Pulmonary artery endothelial cell (primary cell): ENCODE data around the gene ZNF592. TPM values are rescaled to one million over a fixed set of nuclear protein-coding genes. Genes with fewer than 3 reads are reported as not detected.
"Not testable (repeated sequence)": the region's sequence is repeated elsewhere in the genome, so short reads cannot be mapped to it uniquely, and the experiment has no call there.

Source experiments
- DNase-seq: peaks from one replicate; pipeline ENCODE4 v3.0.0-alpha.2; 2011; ENCODE audit warnings: low read depth, low spot score
- total RNA-seq: library from RNA; depleted of rRNA; stranded (reverse); fragments of >200 nt; gene quantifications from 2 replicates; pipeline ENCODE4 v1.2.3, GENCODE V29; 2014

ZNF592 gene, protein sequence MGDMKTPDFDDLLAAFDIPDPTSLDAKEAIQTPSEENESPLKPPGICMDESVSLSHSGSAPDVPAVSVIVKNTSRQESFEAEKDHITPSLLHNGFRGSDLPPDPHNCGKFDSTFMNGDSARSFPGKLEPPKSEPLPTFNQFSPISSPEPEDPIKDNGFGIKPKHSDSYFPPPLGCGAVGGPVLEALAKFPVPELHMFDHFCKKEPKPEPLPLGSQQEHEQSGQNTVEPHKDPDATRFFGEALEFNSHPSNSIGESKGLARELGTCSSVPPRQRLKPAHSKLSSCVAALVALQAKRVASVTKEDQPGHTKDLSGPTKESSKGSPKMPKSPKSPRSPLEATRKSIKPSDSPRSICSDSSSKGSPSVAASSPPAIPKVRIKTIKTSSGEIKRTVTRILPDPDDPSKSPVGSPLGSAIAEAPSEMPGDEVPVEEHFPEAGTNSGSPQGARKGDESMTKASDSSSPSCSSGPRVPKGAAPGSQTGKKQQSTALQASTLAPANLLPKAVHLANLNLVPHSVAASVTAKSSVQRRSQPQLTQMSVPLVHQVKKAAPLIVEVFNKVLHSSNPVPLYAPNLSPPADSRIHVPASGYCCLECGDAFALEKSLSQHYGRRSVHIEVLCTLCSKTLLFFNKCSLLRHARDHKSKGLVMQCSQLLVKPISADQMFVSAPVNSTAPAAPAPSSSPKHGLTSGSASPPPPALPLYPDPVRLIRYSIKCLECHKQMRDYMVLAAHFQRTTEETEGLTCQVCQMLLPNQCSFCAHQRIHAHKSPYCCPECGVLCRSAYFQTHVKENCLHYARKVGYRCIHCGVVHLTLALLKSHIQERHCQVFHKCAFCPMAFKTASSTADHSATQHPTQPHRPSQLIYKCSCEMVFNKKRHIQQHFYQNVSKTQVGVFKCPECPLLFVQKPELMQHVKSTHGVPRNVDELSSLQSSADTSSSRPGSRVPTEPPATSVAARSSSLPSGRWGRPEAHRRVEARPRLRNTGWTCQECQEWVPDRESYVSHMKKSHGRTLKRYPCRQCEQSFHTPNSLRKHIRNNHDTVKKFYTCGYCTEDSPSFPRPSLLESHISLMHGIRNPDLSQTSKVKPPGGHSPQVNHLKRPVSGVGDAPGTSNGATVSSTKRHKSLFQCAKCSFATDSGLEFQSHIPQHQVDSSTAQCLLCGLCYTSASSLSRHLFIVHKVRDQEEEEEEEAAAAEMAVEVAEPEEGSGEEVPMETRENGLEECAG (N-terminal part only)
- total RNA-seq = 3.9 and 4.0 TPM in 2 replicates

DNA sequence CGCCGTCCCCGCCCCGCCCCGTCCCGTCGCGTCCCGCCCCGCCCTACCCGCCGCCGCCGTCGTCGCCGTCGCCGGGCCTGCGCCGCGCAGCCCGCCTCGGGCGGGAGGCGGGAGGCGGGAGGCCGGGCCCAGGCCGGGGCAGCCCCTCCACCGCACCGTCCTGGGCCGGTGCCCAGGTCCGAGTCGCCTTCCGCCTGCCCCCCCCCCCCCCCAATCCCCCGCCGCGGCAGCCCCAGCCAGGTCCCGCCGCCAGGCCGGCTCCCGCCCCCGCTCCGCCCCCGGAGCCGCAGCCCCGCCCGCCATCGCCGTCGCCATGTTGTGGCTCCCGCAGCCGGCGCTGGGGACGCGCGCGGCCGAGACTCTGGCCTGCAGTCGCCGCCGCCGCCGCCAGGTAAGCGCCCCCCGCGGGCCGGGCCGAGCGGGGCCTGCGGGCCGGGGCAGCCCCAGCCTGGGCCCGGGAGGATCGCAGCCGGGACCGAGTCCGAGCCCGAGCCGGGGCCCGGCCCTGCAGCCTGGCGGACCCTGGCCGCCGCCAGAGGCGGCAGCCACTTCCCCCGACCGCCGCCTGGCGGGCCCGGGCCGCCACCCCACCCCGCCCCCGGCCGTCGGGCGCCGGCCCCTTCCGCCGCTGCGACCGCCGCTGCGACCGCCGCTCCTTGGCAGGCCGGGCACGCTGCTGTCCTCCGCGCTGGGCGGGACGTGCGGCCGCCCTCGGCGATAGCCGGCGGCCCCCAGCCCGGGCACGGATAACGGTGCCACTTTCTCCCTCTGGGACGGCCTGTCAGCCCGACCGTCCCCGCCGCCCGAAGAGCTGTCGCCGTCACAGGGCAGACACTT lies at the start of gene ZNF592:
Gene ZNF592 (plus strand): TSS at position 319 of the 837 bp plus-strand sequence. CDS start 34,084 bp downstream, outside the sequence.
- no peak for DNase-seq

DNA sequence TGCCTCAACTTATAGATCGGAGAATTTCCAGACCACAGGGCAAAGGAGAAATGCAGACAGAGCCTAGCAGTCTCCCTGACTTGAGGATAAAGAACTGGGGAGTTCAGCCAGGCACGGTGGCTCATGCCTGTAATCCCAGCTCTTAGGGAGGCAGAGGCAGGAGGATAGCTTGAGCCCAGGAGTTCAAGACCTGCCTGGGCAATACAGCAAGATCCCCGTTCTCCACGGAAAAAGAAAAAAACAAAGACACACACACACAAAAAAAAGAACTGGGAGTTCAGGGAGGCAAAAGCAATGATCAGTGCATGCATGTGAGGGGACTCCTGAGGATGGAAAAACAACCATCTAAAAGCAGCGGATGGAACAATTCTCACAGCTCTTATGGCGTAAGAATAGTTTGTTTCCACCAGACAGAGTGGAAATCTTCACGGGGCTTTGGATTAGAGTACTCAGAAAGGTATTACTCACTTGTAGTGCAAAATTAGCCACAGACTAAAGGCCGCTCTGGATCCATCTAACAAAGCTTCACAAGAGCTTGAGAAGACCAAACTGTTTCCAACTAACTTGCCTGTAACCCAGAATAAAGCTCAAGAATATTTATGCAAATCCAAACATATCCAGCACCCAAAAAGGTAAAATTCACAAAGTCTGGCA lies 48.7 kb upstream of the ZNF592 start:
- no peak for DNase-seq

DNA sequence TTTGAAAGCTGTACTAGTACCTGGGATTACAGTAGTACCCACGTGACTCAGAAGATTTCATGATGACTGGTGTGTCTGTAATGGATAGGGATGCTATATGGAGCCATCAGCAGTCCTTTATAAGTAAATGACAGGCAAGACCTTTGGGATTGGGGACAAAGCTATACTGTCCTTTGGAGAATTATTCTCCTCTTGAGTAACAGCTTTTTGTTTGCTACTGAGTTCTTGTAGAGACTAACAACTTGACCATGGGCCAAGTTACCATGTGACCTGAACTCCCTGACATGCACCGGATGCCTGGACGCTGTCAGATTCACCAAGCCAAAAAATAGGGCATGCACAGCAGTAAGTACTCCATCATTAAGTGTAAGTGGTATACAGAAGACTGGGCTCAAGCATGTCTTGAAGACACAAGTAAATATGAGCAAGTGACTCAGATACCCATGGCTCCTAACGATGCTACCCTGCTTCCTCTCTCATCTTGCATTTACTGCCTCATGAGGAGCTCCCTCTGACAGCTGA lies 45.4 kb upstream of the ZNF592 start:
- DNase-seq = peak; percentile 63

DNA sequence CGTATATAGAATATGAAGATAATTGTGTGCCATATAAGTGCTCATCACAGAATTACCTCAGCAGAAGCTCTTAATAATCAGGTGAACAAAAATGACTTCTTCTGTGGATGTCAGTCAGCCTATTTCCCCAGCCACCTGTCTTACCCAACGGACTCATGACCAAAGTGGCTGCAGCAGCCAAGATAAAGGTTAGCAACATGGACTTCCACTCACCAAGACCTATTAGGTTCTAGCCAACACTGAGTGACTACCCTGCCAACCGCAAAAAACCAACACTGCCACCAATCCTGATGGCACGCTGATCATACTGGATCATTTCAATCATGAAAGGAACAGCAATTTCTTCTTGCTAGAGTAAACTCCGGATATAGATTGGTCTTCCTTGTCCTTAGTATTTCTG lies 44.6 kb upstream of the ZNF592 start:
- DNase-seq = no peak

DNA sequence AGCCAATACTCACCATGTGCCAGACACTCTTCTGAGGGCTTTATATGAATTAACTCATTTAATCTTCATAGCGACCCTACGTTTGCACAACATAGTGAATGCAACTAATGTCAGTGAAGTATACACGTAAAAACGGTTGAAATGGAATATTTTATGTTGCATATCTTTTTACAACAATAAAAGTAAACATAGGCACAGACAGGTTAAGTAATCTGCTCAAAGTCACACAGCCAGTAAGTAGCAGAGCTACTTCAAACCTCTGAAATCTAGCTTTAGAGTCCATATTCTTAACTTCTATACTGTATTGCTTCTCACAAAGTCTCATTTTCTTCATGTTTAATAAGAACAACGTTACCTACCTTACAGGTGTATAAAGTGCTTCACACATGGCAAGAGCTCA lies 34.0 kb upstream of the ZNF592 start:
- no peak for DNase-seq

DNA sequence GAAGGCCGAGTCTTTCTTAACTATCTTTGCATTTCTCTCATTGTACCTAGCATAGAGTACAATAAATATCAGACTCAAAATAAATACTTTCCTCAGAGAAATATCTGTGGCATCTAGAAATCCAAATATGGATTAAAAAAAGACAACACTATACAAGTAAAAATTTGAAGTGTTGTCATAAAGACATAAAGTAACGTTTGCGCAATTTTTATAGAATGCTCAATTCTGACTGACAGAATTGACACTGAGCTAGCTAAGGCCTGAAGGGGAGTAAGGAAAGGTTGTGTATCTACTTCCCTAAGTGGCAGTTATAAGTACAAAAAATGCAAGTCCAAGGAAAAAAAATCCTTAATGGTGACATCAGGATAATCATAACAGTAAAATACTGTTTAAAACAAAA lies 33.6 kb upstream of the ZNF592 start:
- no peak for DNase-seq

DNA sequence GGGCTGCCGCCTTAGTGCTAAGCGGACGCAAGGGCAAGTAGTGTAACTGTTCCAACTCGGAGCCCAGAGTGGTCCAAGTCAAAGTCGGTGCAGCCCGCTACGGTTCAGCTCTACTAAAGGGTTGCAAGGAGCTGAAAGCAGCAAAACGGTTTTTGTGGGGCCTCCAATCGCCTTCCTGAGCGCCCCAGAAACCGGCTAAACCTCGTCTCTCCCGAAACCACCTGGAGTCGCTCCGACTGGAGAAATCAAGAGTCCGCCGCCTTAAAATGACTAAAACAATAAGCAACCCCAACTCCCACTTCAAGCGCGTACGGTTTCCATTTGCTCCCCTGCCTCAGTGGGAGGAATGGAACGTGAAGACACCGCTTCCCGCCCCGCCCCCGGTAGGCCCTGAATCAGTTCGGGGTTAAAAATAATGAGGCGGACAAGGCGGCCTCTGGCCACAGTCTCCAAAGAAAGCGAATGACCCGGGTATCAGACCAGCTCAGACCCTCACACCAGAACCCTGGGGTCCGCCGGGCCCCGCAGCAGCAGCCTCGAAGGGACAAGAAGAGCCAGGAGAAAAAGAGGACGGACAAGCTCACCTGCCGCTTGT lies 32.9 kb upstream of the ZNF592 start:
- peak; percentile 7 for DNase-seq

DNA sequence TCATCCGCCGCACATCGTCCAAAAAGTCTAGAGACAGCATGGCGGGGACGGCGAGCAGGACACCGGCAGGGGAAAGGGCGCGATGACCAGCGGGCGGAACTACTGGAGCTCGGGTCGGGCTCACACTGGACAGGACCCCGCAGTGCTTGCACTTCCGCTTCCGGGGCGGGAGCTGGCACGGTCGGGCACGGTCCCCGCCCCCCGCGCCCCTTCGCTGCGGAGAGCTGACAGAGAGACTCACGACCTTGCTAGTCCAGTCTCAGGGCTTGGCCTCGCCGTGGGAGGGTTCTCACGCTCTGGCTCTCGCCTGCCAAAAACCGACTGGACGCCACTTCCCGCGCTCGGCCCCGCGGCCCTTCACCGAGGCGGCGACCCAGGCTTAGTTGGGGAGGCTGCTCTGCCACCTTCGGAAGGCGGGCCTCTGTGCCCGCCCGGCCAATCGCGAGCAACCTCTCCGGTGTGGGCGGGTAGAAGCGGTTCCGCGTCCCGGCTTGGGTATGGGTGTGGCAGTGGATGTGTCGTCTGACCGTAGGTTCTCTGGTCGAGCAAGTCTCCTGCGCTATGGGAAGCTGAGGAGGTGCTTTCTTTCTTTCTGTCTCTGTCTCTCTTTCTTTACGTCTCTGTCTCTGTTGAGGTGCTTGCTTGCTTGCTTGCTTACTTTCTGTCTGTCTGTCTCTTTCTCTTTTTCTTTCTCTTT lies 32.2 kb upstream of the ZNF592 start, which contains the start of gene SEC11A:
Gene SEC11A (minus strand): TSS at position 104 of the 697 bp plus-strand sequence. CDS start 64 bp downstream, at position 40.
- DNase-seq = peak; percentile 82

DNA sequence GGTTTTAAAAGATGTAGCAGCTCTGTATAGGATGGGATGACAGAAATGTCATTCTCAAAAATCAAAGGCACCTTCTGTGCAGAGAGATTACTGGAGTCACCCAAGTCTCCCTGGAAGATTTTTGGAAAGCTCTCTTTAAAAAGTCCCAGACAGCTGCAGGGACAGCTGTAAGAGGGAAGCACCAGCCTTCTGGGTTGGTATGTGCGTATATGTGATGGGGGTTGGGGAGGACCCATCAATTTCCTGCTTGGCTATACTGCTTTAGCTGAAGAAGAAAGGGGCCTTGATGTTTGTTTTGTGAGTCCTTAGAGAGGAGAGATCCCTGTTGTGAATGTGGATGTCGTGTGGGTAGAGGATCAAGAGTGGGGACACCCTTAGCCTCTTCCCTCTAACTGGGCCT lies 27.0 kb upstream of the ZNF592 start:
- no peak for DNase-seq

DNA sequence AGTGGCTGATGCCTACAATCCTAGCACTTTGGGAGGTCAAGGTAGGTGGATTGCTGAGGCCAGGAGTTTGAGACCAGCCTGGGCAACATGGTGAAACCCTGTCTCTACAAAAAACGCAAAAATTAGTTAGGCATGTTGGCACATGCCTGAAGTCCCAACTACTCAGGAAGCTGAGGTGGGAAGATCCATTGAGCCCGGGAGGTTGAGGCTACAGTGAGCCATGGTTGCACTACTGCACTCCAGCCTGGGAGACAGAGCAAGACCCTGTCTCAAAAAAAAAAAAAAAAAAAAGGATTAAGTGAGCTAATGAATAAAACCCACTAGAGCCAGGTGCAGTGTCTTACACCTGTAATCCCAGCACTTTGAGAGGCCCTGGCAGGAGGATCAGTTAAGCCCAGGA lies 25.8 kb upstream of the ZNF592 start:
- DNase-seq = no peak

DNA sequence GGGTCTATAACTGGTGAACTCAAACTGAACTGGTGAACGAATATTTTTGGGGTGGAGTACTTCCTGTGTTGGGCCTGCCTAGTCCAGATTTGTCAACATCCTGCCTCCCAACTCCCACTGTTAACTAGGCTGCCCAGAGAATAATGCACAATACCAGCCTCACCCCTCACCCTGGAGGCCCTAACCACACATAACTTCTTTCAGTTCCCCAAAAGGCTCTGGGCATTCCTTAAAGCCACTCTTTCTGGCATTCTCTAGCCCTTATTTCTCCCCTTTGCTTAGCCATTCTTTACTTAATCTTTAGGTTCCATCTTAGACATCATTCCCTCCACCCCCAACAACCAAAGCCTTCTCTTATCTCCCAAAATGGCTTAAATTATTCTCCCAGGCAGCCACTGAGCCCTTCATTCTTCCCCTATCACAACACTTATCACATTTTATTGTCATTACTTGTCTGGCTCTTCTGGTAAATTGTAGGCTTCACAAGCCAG lies 23.3 kb upstream of the ZNF592 start:
- no peak for DNase-seq

DNA sequence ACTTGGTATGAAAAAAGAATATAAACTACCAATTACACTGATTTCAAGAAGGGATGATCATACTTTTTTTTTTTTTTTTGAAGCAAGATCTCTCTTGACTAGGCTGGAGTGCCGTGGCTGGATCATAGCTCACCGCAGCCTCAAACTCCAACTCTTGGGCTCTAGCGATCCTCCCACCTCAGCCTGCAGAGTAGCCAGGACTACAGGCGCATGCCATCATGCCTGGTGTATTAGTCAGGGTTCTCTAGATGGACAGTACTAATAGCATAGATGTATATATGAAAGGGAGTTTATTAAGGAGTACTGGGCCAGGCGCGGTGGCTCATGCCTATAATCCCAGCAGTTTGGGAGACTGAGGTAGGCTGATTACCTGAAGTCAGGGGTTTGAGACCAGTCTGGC lies 21.0 kb upstream of the ZNF592 start:
- DNase-seq = no peak

DNA sequence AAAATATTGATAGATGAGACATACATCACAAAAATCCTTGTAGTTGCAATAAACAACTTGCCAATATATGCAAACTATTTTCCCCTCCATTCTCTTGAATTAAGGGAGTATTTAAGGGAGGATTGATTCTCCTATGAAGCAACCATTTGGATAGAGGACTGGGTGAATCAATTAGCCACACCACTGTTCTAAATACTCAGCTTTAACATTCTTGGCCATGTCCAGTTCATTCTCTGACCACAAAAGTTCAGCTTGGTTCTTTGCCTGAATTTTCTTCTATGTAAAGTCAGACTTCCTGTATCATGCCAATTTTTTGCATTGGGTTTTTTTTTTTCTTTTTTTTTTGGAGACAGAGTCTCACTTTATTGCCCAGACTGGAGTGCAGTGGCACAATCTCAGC lies 16.6 kb upstream of the ZNF592 start:
- no peak for DNase-seq

DNA sequence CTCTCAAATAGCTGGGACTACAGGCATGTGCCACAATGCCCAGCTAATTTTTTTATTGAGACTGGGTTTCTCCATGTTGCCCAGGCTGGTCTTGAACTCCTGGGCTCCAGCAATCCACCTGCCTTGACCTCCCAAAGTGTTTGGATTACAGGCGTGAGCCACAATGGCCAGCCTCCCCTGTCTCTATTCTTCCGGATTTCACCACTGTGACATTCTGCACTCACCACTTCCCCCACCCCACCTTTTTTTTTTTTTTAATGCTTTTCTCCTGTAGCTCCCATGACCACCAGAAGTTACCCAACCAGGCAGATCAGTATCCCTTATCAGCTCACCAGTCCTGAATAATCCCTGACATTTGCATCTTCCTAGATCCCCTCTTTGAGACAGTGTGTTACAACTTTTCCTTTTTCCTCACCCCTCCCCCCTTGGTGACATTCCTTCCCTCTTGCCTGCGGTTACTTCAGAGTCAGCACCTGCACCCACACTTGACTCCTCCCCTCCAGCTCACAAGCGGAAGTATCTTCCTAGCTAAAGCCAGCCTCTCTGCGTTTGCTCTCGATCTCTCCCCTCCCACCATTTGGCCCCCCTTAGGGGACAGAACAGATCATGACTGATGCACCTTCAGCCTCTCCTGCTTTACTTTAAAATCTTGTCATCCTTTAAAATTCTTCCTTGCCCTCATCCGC lies 13.5 kb upstream of the ZNF592 start:
- DNase-seq = no peak

DNA sequence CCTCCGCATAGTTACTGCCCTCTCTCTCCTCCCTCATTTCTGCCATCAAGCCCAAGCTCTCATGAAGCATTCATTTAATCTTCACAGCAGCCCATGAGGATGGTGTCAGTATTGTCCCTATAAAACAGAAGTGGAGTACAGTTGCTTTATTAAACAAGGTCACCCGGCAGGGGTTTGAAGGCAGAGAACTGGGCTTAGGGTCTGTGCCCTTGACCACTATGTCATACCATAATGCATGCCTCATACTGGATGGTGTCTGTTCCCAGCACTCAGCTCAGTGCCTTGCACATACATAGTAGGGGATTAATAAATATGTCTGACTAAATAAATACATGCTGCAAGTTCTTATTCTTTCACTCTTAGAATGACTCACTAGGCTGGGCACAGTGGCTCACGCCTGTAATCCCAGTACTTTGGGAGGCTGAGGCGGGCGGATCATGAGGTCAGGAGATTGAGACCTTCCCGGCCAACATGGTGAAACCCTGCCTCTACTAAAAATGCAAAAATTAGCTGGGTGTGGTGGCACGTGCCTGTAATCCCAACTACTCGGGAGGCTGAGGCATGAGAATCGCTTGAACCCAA lies 12.8 kb upstream of the ZNF592 start:
- not testable (repeated sequence) for DNase-seq

DNA sequence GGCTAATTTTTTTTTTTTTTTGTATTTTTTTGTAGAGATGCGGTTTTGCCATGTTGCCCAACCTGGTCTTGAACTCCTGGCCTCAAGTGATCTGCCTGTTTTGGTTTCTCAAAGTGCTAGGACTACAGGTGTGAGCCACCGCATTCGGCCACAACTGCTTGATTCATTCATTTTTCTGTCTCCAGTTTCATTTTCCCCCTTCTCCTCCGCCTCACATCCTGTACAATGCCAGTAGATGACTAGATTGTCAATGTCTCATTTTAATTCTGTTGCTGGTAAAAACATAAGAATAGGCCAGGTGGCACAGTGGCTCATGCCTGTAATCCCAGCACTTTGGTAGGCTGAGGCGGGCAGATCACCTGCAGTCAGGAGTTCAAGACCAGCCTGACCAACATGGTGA lies 12.0 kb upstream of the ZNF592 start:
- DNase-seq = no peak

DNA sequence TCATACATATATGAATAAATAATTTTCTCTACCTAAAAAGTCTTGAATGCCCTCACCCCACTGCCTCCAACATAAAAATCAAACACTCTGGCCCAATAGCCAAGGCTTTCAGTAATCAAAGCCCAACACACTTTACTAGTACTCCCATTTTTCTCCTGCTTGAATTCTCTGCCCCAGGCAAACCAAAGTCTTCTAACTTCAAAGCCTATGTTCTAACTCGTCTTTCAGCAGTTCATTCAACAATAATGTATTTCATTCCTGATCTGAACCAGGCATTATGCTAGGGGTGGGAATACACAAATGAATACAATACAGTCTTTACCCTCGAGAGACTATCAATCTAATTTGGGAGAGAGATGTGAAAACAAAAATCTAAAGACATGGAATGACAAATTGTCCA lies 11.4 kb upstream of the ZNF592 start:
- no peak for DNase-seq

DNA sequence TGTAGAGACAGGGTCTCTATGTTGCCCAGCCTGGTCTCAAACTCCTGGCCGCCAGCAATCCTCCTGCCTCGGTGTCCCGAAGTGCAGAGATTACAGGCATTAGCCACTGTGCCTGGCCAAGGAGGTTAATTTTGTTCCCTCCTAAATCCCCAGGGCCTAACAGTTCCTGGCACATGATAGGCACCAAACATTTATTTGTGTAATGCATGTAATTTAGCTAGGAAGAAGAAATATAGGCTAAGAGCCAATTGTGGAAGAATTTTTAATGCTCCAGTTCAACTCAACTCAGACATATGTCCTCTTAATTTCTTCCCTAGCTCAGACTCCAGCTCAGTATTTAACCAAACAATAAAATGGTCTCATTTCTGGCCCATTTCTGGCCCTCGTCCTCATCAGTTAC lies 7.7 kb upstream of the ZNF592 start:
- no peak for DNase-seq
